Measurements from ENCODE around the gene TRIM46.

TRIM46 gene

DNA sequence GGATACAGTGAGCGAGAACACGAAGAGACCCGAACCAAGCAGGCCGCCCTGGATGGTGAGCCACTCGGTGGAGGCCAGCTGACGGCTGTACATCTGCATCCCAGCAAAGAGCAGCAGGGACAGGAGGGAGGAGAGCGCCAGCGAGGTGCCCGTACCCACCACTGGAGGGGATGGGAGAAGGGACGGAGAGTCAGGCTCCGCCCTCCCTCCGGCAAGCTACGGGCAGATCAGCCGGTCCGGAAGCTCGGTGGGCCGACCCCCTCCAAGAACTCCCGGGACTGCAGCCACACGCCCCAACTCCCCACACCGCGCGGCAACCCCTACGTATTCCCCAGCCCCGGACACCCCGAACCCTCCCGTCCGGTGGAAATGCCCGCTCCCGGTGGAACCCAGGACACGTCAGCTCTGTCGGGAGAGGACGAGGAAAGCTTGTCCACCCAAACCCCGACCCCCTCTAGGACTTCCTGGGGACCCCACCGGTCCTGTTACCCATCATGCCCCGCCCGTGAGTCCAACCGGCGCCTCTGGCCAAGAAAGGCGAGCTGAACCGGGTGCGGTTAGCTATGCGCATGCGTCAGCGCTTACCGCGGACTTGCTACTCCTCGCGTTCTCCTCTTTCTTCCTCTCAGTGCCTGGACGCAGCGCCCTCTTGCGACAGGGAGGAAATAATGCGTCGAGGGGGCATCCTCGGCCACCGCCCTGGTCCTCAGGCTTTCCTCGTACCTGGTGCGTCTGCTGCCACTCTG, 744 bp upstream of the TRIM46 start, which contains the start of gene KRTCAP2:
TSS of gene KRTCAP2 (minus strand) at position 573 of the 746 bp plus-strand sequence. CDS start at position 493, 80 bp downstream.
- DNase-seq, result peak; percentile 92

DNA sequence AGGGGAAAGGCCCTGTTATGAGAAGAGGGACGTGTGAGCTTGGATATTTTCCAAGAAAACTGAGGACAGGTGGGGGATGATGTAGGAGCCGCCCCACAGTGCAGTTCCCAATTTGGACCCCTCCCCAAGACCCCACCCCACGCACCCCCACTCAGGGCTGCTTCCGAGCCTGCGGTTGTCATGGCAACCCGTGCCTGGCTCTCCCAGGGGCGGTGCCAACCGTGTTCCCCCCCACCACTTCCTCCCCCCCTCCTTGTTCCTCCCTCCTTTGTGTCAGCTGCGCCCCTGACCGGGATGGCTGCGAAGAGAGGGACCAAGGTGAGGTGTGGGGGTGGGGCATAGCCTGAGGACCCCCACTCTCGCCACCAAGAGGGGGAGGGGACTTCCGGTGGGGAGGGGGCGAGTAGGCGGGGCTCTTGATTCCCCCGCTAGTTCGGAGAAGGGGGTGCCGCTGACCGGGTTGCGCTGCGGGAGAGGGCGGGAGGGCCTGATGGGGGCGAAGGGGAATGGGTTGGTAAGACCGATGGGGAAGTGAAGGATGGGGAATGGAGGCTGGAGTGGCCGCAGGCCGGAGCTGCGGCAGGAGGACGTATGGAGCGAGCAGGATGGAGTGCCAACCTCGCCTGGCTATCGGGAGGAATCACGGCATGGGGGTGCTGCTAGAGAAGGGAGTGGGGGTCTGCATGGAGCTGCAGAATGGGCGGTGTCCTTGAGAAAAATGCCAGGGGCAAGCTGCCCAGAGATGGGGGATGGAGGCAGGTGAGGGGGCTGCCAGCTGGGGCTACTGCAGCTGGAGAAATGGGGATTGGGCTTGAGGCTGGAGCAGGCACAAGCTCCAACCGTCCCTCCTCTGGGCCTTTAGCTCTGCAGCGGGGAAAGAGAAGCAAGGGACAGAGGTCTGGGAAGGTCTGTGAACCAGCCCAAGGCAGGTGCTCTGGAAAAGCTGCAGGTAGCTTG, 953 bp downstream of the TRIM46 start:
- DNase-seq, result no peak

DNA sequence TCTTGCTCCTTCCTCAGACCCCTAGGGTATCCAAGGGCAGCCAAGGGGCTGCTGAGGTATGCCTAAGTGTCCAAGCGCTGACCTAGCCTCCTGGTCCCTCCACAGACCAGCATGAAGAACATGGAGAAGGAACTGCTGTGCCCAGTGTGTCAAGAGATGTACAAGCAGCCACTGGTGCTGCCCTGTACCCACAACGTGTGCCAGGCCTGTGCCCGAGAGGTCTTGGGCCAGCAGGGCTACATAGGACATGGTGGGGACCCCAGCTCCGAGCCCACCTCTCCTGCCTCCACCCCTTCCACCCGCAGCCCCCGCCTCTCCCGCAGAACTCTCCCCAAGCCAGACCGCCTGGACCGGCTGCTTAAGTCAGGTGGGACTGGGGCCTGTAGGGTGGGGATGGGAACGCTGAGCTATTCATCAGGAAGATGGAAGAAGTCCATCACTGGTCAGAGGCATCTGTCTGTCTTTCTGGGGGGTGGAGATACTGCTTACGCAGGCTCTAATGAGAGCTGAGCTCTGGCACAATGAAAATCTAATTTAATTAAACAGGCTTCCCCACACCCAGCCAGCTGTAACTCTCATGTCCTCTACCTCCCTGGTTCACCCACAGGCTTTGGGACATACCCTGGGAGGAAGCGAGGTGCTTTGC, 1.8 kb downstream of the TRIM46 start:
- no peak for DNase-seq

DNA sequence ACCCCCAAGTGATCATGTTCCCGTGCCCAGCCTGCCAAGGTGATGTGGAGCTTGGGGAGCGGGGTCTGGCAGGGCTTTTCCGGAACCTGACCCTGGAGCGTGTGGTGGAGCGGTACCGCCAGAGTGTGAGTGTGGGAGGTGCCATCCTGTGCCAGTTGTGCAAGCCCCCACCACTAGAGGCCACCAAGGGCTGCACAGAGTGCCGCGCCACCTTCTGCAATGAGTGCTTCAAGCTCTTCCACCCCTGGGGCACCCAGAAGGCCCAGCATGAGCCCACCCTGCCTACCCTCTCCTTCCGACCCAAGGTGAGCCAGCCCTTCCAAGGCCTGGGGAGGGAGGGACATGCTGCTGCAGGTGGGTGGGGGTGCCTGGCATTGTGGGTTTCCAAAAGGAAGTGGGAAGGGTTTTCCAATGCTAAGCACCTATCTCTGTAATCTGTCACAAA, 2.3 kb downstream of the TRIM46 start:
- DNase-seq, result no peak

DNA sequence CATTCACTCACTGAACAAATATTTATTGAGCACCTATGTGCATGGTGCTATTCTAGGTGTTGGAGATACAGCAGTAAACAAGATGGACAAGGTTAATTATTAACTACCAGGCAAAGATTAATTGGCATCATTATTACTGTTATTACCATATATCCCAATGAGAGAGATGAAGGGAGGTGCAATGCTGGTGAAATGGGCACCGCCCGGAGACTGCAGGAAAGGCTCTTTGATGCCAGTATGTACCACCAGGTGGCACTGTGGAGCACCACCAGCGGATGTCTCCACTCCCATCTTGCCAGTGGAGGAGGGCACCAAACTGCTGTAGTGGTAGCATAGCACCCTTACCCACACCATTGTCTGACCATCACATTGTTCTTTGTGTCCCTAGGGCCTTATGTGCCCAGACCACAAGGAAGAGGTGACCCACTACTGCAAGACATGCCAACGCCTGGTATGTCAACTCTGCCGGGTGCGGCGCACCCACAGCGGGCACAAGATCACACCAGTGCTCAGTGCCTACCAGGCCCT, 3.0 kb downstream of the TRIM46 start:
- peak; percentile 86 for DNase-seq

DNA sequence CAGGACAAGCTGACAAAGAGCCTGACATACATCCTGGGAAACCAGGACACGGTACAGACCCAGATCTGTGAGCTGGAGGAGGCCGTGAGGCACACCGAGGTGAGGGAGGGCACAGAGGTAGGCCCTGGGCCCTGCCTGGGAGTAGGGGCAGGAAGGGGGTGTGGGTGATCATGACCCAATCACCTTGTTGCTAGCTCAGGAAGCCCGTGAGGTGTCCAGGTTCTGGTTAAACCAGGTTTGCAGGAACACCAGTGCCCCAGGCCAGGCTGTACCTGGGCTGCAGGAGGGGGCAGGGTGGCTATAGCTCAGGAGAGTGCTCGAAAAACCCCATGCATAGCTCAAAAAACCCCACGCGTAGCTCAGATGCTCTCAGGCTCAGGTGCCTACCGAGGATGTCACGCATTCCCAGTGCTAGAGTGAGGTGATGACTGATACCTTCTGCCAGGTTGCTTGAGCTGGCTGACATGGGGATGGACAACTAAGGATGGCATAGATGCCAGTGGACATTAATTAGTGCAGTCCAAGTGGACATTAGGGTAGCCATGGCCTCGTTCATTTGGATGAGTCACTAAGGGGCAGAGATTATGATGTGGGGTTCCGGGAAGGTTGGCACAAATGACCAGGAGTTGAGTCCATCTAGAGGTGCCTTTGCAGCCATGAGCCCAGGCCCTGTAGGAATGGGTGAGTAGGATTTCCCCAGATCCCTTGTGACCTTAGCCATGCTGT, 3.7 kb downstream of the TRIM46 start:
- no peak for DNase-seq

DNA sequence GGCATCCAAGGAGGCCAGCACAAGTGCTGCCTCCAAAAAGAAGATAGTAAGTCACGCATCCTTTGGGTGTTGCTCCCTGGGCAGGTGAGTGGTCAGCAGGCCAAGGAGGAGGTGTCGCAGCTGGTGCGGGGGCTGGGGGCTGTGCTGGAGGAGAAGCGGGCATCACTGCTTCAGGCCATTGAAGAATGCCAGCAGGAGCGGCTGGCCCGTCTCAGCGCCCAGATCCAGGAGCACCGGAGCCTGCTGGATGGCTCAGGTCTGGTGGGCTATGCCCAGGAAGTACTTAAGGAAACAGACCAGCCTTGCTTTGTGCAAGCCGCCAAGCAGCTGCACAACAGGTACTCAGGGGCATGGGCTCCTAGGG, 4.3 kb downstream of the TRIM46 start:
- no peak for DNase-seq

DNA sequence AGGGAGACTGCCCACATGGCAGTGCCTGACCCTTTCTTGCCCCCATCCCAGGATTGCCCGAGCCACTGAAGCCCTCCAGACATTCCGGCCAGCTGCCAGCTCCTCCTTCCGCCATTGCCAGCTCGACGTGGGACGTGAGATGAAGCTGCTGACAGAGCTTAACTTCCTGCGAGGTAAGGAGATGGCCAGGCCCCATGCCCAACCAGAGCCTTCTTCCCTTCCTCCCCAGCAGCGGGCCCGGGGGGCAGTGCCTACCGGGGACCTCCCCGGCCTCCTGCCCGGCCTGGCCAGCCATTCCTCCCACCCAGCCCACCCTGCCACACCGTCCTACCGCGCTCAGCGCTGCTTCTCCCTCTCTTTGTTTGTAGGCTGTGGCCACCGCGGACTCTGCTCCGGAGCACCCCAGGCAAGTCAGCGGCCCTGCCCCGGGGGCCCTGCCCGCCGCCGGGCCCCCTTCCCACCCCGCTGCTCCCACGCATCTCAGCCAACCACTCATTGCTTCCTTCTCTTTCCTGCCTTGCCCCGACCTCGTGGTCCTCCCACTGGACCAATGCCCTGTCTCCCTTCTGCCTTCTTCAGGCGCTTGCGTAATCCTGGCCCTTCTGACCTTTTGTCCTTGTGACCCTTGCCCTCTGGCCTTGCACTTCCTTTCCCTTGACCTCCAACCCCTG, 4.9 kb downstream of the TRIM46 start:
- no peak for DNase-seq

DNA sequence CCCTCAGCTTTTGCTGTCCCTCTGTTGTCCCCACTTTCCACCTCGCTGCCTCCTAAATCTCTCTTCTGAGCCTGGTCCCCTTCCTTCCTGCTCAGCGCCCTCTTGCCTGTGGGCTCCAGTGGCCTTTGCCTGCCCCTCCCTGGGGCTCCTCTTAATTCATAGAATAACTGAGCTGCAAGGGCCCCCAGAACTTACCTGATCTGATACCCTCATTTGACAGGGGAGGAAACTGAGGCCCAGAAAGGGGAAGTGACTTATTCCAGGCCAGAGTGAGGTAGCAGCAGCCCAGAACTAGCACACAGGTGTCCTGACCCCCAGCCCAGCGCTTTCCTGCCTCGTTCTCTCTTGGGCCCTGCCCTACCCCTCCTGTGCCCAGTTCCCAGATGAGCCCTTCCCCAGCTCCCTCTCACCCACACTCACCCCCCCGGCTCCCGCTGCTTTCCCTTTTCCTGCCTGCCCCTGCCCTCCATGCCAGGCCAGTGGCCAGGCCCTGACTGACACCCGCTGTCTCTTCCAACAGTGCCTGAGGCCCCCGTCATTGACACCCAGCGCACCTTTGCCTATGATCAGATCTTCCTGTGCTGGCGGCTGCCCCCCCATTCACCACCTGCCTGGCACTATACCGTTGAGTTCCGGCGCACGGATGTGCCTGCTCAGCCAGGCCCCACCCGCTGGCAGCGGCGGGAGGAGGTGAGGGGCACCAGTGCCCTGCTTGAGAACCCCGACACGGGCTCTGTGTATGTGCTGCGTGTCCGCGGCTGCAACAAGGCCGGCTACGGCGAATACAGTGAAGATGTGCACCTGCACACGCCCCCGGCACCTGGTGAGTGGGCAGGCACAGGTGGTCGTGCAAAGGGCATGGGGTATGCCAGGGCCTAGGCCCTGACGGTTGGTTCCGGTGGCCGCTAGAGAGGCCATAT, 5.7 kb downstream of the TRIM46 start:
- no peak for DNase-seq

DNA sequence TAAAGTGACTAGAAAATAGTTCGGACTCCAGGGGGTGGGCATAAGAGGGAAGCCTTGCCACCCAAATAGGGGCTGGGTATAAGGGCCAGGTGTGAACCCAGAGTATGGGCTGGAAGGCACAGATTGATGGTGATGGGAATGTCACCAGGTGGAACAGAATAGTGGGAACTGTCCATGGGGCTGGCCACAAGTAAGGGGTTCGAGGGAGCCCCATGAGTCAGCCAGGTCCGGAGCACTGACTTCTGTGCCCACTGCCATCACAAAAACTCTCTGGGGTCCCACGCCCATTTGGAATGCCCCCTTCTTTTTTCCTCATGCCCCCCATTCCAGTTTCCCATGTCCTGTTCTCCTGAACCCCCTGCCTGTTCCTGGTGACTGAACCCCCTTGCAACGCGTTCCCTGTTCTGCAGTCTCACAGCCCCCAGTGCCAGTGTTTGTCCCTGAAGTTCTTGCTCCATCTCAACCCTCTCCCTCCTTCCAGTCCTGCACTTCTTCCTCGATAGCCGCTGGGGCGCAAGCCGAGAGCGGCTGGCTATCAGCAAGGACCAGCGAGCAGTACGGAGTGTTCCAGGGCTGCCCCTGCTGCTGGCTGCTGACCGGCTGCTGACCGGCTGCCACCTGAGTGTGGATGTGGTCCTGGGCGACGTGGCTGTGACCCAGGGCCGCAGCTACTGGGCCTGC, 7.9 kb downstream of the TRIM46 start:
- no peak for DNase-seq

DNA sequence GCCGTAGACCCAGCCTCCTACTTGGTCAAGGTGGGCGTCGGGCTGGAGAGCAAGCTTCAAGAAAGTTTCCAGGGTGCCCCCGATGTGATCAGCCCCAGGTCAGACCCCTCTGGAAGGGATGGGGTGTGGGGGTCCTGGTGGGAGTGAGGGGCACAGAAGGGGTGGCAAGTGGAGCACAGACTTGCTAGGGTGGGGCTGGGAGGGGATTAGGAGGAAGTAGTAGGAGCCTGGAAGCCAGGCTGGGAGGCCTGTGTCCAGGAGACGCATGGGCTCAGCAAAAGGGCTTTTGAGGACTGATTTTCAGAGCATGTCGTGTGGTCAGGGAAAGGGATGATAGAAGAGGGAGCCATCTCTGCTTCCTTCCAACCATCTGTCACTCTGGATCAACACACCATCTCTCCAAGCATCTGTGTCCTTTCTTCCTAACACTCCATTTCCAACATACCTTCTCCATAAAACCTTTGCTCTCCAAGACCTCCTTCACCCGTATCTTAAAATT, 8.5 kb downstream of the TRIM46 start:
- no peak for DNase-seq

DNA sequence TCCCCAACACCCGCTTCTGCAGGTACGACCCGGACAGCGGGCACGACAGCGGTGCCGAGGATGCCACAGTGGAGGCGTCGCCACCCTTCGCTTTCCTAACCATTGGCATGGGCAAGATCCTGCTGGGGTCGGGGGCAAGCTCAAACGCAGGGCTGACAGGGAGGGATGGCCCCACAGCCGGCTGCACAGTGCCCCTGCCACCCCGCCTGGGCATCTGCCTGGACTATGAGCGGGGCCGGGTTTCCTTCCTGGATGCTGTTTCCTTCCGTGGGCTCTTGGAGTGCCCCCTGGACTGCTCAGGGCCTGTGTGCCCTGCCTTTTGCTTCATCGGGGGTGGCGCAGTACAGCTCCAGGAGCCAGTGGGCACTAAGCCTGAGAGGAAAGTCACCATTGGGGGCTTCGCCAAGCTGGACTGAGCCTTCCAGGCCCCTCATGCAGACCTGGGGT, 10.1 kb downstream of the TRIM46 start:
- no peak for DNase-seq

DNA sequence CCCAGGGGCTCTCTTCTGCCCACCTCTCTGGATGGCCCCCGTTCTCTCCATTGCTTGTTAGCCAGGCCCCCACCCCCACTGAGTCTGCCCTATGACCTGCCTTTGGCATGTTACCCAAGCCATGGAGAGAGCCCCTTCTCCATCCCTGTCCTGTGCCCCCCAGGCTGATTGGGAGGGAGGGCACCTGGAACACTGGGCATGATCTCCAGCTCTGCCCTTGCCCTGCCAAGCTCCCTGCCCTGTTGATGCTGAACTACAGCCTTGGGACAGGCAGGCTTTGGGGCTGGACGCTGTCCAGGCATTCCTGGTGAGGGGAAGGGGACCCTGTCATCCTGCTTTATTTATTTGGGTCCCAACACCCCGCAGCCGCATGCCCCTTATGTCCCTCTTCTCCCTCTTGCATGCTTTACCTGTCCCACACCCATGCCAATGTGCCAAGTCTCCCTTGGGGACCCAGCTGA, 10.7 kb downstream of the TRIM46 start:
- DNase-seq, result no peak

DNA sequence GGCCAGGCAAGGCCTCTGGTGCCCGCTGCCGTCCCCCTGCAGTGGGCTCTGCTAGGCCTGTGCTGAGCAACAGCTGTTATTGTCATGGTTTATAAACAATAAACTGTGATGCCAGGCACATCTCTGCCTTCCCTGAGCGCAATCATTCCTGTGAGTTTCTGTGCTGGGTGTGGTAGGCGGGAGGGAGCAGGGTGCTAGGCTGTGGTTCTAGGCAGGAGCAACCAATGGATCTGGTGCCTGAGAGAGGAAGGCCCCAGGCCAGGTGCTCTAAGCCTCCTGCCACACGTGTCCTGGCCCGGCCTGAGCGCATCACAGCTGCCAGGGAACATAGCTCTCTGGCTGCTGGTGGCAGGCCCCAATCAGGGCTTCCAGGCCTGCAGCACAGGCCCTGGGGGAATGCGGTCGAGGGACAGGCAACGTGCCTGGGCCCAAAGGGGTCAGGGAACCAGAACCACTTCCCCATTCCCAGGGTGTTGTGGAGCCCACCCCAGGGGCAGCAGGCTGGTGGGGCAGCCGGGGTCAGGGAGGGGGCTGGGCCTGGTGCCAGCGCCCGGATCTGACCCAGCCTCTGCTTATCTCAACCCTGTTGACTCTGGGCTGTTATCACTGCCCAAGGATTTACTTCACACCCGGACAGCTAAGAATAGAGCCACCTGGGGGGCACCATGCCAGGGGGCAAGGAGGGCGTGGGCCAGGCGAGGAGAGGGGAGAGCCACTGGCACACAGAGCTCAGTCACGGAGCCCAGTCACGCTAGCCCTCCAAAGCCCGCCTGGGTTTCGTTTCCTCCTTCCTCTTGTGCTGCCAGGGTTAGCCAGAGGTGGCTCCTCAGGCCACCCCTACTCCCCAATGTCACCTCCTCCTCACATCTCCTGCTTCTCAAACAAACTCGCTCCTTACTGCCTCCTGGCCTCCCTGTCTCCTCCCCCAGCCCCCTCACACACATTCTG, 11.5 kb downstream of the TRIM46 start:
- no peak for DNase-seq

DNA sequence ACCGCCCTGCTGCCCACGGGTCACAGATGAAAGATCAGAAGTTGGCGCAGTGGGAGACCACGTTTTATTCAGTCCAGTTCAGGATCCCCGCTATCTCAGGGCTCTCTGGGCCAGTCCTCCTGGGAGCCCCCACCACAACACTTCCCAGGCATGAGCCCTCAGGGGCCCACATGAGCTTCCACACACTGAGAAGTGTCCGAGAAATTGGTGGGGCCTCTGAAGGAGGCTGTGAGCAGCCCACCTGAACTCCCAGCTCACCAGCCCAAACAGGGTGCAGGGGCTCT, 12.1 kb downstream of the TRIM46 start:
- no peak for DNase-seq

DNA sequence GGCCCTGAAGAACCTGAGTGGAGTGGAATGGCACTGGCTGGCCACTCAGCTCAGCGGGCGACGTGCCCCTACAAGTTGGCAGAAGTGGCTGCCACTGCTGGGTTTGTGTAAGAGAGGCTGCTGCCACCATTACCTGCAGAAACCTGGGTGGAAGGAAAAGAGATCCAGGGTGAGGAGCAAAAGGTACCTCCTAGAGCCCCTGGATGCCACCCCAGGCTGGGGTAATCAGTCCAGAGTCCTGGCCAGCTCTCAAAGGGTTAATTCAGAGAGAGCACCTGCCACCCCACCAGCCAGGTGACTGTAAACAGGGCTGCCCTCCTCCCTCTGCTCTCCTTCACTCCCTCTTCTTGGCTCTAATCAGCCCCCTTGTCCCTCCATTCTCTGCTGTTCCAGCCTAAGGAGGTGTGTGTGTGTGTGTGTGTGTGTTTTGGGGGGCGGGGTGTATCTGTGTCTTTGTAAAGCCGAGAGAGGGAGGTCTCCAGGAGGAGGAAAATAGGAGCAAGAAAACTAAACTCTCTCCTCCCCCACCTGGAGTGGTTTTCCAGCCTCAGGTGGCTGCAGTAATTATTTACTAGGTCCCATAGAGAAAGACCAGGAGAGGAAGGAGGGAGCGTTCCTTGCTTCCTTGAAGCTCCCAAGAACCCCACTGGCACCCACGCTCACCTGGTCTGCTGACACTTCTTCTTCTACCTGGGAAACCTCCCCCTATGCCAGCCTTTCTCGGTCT, 12.6 kb downstream of the TRIM46 start:
- peak; percentile 42 for DNase-seq

DNA sequence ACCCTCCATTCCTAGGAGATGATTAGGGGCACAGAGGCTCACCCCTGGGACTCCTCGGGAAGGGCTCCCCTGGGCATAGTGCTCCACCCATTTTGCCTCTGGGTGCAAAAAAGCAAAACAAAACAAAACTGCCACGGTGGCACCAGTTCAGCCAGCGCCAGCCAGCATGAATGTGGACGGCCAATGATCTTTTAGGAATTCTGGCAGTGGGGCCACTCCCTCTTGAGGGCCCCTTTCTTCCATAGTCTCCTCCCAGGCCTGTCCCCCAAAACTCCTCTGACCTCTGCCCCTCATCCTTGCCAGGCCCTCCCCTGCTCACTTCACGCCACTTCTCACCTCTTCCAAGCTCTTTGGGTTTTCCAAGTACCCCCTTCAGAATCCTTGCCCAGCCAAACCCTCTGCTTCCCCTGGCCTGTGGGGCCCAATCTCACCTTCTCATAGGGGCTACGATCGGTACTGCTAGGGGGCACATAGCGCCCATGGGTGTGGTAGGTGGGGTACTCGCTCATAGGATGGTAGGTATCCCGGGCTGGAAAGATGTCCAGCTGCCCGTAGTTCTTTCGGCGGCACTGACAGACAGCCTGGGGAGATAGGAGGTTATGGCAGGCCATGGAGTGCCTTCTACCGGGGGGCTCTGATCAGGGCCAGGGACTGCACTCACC, 13.3 kb downstream of the TRIM46 start:
- peak; percentile 35 for DNase-seq
